ENCODE measurements around the gene MRPL36.

DNA sequence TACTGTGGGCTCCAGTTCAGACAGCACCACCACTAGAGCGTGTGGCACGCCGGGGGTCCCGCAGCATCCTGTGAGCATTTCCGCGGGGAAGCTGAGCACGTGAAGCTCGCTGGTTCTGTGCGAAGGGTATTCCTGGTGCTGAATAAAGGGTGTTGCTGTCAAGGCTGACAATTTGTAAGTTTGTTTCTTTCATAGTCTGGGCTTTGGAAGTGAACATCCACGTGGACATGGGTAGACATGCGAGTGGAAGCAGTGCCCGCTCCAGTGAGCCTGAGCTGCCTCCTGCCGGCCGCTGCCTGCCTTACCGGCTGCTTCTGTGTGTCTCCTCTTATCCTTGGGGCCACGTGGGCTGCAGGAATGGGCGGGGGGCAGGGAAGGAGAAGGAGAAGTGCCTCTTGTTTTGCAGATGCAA is 16.2 kb upstream of the MRPL36 start:
- no peak for TF ChIP-seq POLR2A (IDR thresholded peaks at IDR 0.05)
- TF ChIP-seq, protein P1, sequence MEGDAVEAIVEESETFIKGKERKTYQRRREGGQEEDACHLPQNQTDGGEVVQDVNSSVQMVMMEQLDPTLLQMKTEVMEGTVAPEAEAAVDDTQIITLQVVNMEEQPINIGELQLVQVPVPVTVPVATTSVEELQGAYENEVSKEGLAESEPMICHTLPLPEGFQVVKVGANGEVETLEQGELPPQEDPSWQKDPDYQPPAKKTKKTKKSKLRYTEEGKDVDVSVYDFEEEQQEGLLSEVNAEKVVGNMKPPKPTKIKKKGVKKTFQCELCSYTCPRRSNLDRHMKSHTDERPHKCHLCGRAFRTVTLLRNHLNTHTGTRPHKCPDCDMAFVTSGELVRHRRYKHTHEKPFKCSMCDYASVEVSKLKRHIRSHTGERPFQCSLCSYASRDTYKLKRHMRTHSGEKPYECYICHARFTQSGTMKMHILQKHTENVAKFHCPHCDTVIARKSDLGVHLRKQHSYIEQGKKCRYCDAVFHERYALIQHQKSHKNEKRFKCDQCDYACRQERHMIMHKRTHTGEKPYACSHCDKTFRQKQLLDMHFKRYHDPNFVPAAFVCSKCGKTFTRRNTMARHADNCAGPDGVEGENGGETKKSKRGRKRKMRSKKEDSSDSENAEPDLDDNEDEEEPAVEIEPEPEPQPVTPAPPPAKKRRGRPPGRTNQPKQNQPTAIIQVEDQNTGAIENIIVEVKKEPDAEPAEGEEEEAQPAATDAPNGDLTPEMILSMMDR (IDR thresholded peaks at IDR 0.05) = no peak
